Thyroid gland (tissue), 4 donors: Measurements from ENCODE around the gene PLEKHG7. TPM values are rescaled to one million over a fixed set of nuclear protein-coding genes. Genes with fewer than 3 reads are reported as not detected.

ENCODE experiments used
- DNase-seq, 2 donors: peaks; one replicate each; pipeline ENCODE4 v3.0.0-alpha.2; 2019
- H3K27ac ChIP-seq, 3 donors: fragments of 200-600 bp; sonication (generic); 1 replicate in 2 of 3; 2 replicates in 1 of 3; pipeline ENCODE4 v1.5.1; 2016 to 2019; ENCODE audit warnings: mild to moderate bottlenecking in 1 of 3, moderate library complexity in 1 of 3
- H3K27me3 ChIP-seq: fragments of 200-600 bp; sonication (generic); one replicate; pipeline ENCODE4 v1.5.1; 2019
- H3K36me3 ChIP-seq, 2 donors: fragments of 200-600 bp; sonication (generic); one replicate each; pipeline ENCODE4 v1.5.1; 2016 to 2019
- H3K4me1 ChIP-seq, 2 donors: fragments of 200-600 bp; sonication (generic); one replicate each; pipeline ENCODE4 v1.5.1; 2017 to 2019
- H3K4me3 ChIP-seq, 3 donors: fragments of 200-600 bp; sonication (generic); replicated peaks in 1 of 3; 1 replicate in 2 of 3; 2 replicates in 1 of 3; pipeline ENCODE4 v1.5.1; 2016; ENCODE audit warnings: mild to moderate bottlenecking in 1 of 3
- H3K9me3 ChIP-seq: fragments of 200-600 bp; sonication (generic); one replicate; pipeline ENCODE4 v1.5.1; 2017
- POLR2A ChIP-seq, 2 donors: fragments of 450-650 bp; IDR thresholded peaks; one replicate each; pipeline ENCODE4 v1.6.1; 2017; ENCODE audit warnings: antibody characterized with exemption in 2 of 2, mild to moderate bottlenecking in 2 of 2, moderate library complexity in 1 of 2
- WGBS, 2 donors: methylation state at CpG; one replicate each; pipeline ENCODE4 v1.1.5; 2017; 5-methylcytosine and 5-hydroxymethylcytosine counted together
- intact Hi-C: fragments of 100-400 bp; cut with DNase I; formaldehyde crosslinking; loops from one replicate; pipeline ENCODE4 v1.15.1; 2023
- total RNA-seq, 4 donors: library from RNA; depleted of rRNA; stranded (reverse); fragments of >200 nt; gene quantifications; one replicate each; pipeline ENCODE4 v1.2.3, GENCODE V29; 2016
- TF ChIP-seq, protein P1 (sequence below), 6 experiments: fragments of 200-600 bp in 3 of 6; fragments of 450-650 bp in 3 of 6; sonication (generic) in 3 of 6; IDR thresholded peaks; one replicate each; pipeline ENCODE4 v1.5.1; 2016 to 2019; ENCODE audit warnings: antibody characterized with exemption in 6 of 6, mild to moderate bottlenecking in 2 of 6, inconsistent platforms in 1 of 6, moderate library complexity in 1 of 6

The PLEKHG7 gene
- total RNA-seq, 4 donors from 2014 or later: not detected

DNA sequence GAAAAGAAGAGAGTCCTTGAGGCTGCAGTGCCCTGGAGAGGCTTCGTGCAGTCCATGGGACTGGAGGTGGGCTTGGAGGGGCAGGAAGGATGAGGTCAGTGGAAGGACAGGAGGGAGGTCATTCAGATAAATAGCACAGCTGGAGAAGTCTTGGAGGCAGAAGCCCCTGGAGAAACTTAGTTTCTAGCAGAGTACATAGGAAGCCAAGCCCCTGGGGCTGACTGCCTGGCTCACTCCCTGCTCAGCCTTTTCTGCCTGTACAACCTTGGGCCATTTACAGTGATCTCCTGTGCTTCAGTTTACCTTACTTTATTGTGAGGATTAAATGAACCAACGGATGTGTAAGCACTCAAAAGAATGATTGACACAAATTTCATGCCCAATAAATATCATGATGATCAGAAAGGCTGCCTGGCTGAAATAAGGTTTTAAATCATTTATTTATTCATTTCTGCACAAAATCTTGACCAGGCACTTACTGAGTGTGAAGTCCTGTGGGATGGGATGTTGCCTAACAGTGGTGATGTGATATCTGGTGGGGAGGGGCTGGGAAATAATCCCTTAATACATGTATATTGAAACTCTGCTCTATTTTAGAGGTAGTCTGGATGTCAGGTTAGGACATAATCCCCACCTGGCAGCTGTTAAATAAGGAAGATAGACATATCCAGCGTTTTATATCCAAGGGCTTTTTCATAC lies 54.3 kb downstream of the PLEKHG7 start:
- Histone ChIP-seq H3K27ac (no peak overlapping the region), H3K27me3 (no peaks in the 10 kb centered on the region), H3K4me1 (no peaks in the 10 kb centered on the region), H3K36me3 (no peaks in the 10 kb centered on the region), H3K9me3 (no peaks in the 10 kb centered on the region), H3K4me3 (no peak overlapping the region)
- DNase-seq: no peak
- no peak for TF ChIP-seq POLR2A (IDR thresholded peaks at IDR 0.05)
- TF ChIP-seq, protein P1, sequence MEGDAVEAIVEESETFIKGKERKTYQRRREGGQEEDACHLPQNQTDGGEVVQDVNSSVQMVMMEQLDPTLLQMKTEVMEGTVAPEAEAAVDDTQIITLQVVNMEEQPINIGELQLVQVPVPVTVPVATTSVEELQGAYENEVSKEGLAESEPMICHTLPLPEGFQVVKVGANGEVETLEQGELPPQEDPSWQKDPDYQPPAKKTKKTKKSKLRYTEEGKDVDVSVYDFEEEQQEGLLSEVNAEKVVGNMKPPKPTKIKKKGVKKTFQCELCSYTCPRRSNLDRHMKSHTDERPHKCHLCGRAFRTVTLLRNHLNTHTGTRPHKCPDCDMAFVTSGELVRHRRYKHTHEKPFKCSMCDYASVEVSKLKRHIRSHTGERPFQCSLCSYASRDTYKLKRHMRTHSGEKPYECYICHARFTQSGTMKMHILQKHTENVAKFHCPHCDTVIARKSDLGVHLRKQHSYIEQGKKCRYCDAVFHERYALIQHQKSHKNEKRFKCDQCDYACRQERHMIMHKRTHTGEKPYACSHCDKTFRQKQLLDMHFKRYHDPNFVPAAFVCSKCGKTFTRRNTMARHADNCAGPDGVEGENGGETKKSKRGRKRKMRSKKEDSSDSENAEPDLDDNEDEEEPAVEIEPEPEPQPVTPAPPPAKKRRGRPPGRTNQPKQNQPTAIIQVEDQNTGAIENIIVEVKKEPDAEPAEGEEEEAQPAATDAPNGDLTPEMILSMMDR (IDR thresholded peaks at IDR 0.05): no peak
- WGBS, 2 donors: 73 to 76% methylated on average over 3 of the region's 3 CpGs
- intact Hi-C loops: no loop called here

DNA sequence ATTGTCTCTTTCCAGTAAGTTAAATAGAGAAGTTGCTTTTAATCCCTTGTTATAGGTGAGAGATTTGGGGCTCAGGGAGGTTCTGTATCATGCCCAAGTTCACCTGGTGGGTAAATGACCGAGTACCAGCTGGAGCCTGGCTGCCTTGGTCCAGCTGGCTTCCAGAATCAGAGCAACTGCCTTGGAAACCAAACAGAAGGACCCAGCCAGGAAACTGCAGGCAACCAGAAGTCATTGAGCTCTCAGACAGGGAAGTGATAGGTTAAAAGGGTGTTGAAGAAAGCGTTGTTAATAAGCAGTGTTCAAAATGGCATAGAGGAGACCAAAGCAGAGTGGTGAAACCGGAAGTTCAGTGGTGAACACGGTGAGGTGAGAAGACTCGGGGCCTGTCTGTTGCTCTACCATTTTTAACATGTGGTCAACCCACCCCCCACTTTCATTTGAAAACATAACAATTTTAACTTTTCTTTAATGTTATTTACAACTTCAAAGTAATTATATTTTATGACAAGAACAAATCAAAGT lies 54.9 kb downstream of the PLEKHG7 start:
- TF ChIP-seq, protein P1 (IDR thresholded peaks at IDR 0.05): no peak
- no peak for TF ChIP-seq POLR2A (IDR thresholded peaks at IDR 0.05)
- DNase-seq: no peak
- intact Hi-C loops: no loop called here

DNA sequence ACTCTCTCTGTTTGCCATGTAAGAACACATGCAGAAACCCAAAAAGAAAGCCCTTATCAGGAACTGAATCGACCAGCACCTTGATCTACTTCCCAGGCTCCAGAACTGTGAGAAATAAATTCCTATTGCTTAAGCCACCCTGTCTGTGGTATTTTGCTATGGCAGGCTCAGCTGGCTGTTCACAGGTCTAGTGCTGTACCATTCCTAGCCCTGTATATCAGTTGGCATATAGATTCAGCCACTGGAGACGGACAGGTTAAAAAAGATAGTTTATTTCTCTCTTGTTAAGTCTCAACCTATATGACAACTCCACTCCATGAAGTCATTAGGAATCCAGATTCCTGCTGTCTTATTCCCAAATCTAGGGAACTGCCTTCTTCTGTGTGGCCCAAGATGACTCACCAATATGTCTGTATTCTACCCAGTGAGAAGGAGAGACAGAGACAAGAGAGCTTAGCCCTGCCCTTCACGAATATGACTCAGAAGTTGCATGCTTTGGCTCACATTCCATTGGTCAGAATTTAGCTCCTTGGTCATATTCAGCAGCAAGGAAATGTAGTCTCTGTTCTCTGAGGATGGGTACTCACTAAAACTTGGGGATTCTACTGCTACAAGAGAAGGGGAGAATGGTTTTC lies 57.0 kb downstream of the PLEKHG7 start:
- Histone ChIP-seq H3K9me3 (no peaks in the 10 kb centered on the region), H3K36me3 (no peaks in the 10 kb centered on the region), H3K27me3 (no peaks in the 10 kb centered on the region), H3K4me1 (no peaks in the 10 kb centered on the region), H3K4me3 (no peak overlapping the region), H3K27ac (no peak overlapping the region)
- WGBS, 2 donors: 59 to 79% methylated on average over 3 of the region's 3 CpGs
- DNase-seq: no peak
- intact Hi-C loops: no loop called here
- TF ChIP-seq POLR2A (IDR thresholded peaks at IDR 0.05): no peak
- TF ChIP-seq, protein P1 (IDR thresholded peaks at IDR 0.05): no peak

More for the DNA sequence above, 54.9 kb downstream of the PLEKHG7 start:
- Histone ChIP-seq H3K9me3 (no peaks in the 10 kb centered on the region), H3K4me1 (no peaks in the 10 kb centered on the region), H3K27me3 (no peaks in the 10 kb centered on the region), H3K36me3 (no peaks in the 10 kb centered on the region), H3K4me3 (no peak overlapping the region), H3K27ac (no peak overlapping the region)
- WGBS, 2 donors: 85 to 87% methylated on average over 5 of the region's 5 CpGs

DNA sequence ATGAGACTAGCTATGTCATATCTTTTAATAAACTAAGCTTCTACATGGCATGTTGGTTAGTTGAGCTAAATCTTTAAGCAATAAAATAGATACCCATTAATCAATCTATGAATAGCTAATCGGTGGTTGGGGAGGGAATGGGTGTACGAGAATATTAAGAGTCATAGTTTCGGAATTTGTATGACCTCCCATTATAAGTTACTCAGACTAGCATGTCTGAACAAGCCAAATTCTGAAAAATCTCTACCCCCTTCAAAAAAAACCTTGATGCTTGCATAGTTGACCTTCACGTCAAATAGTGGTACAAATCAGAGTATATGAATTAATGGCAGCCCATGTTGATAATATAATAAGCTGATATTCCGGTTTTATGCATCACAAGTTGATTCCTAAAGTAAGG lies 60.0 kb downstream of the PLEKHG7 start:
- H3K27me3 ChIP-seq: no peaks in the 10 kb centered on the region
- intact Hi-C loops: no loop called here
- no peak overlapping the region for H3K27ac ChIP-seq
- H3K4me1 ChIP-seq: no peaks in the 10 kb centered on the region
- DNase-seq: no peak
- 92% methylated on average over 5 of the region's 5 CpGs for WGBS, 2 donors
- no peaks in the 10 kb centered on the region for H3K9me3 ChIP-seq
- no peak overlapping the region for H3K4me3 ChIP-seq
- H3K36me3 ChIP-seq: no peaks in the 10 kb centered on the region
- no peak for TF ChIP-seq POLR2A (IDR thresholded peaks at IDR 0.05)
- TF ChIP-seq, protein P1 (IDR thresholded peaks at IDR 0.05): no peak

DNA sequence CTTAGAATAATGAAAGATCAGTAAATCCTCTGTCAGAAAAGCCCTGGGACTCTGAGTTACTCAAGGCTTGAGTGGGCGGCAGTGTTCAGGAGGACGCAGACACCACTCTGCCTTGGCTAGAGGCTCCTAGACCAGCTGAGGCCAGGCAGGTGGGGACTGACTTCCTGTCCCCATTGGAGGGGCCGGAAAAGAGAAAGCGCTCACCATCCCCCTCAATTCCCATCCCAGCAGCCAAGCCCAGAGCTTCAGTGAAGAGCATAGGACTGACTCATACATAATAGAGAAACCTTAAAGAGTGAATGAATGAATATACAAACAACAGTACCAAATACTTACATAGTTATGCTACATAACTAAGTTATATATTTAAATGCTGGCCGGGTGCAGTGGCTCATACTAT lies 62.0 kb downstream of the PLEKHG7 start:
- Histone ChIP-seq H3K36me3 (no peaks in the 10 kb centered on the region), H3K27me3 (no peaks in the 10 kb centered on the region), H3K27ac (no peak overlapping the region), H3K9me3 (no peaks in the 10 kb centered on the region), H3K4me3 (no peak overlapping the region), H3K4me1 (peaks cover 7 to 13% of the 10 kb centered on the region in 2 donors)
- intact Hi-C loops: no loop called here
- 87 to 94% methylated on average over 5 of the region's 5 CpGs for WGBS, 2 donors
- DNase-seq: no peak
- TF ChIP-seq POLR2A (IDR thresholded peaks at IDR 0.05): no peak
- TF ChIP-seq, protein P1 (IDR thresholded peaks at IDR 0.05): no peak
